ENCODE data around the gene POU6F2. TPM values are rescaled to one million over a fixed set of nuclear protein-coding genes. Genes with fewer than 3 reads are reported as not detected.

Gene POU6F2
- polyA plus RNA-seq, 5 donors: 0.06 to 0.13 (median 0.09) TPM

GRCh38 chr7:39434012-39434411, 456.3 kb downstream of the POU6F2 start:
- no peak for DNase-seq

GRCh38 chr7:39446546-39446945, 468.8 kb downstream of the POU6F2 start:
- no peak for DNase-seq

DNA sequence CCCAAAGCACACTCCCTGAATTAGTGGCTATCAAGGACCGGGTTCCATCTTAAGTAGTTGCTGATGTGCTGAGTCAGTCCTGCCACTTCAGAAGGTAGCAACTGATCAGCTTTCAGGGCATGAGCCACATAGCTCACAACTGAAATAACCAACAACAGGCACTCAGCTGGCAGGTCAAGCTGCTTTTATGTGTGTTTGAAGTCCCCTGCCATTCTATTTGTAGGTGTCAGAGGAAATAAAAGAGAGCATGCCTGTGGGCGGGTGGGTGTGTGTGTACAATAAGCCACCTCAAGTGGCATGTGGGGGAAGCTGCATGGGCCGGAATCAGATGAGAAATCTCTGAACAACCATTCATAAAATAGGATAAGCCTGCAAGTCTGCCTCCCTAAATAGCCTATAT, 474.2 kb downstream of the POU6F2 start:
- no peak for DNase-seq

- no peak for DNase-seq
Observed at GRCh38 chr7:39453743-39454355, 476.1 kb downstream of the POU6F2 start.

- DNase-seq: no peak
Observed at GRCh38 chr7:39458061-39458745, 480.5 kb downstream of the POU6F2 start.

DNA sequence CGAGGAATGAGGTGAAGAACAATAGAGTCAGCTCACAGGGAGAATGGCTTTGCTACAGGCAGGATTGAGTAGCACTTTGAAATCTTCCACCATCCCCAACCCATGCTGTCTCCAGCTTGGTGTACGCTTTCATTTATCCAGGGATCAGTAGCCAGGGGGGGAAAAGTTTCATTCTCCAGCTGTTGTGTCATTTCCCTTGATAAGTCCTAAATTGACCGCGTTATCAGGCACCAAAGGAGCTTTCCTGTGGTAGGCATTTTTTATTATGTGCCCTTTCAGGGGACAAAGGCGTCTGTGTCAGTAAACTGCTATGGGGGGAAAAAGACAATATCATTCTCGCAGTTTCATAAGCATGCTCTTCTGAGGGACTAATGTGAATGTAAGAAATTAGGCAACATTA, 481.9 kb downstream of the POU6F2 start:
- DNase-seq: no peak

DNA sequence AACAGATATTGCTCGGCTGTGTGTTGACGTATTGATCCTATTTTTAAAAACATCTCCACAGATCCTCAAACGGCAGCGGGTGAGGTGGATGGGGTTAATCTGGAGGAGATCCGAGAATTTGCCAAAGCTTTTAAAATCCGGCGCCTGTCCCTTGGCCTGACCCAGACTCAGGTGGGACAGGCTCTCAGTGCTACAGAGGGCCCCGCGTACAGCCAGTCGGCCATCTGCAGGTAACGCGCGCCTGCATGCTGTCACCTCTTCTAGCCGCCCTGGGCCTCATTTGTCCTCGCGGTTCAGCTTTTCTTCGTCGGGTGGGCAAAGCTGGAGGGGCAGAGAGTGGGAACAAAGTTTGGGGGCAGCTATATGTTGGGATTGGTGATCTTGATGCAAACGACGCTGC, 482.8 kb downstream of the POU6F2 start:
- no peak for DNase-seq

DNA sequence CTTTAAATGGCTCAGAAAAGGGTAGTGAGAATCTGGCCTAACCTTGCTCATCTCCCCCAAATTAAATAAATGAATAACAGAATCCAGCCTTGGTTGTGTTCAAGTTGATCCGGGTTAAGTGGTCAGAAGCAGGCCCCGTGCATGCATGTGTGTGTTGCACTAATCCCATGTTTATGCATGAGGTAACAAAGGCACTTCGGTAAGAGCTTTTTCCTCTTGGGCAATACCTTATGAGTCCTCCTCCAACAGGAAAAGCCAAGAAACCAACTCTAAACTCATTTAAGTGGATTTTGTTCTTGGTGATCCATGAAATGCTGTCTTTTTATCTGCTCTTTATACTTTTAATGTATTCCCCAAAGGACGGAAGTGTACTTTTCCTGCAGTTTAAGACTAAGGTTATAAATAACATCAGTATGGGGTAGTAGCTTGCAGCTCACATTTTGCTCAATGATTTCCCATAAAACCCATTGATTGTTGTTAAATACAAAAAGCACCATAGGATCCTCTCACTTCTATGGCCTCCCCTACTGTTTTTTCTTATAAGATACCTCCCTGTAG, 483.6 kb downstream of the POU6F2 start:
- DNase-seq: no peak

DNA sequence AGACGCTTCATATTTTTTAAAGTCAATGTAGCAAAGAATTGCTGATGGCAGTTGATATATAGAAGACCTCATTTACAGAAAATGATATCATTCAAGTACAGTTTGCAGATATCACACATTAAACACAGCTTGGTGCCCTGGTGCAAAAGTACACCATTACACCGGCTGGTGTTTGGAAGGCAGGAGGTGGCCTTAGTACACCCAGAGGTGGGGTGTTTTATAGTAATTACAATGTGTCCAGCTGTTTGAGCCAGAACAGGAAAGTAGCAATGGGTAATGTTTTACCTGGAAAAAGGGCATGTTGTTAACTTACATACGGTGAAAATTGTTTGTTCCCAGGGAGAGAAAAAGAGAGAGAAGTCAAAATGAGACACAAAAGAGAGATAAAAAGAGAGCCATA, 485.5 kb downstream of the POU6F2 start:
- no peak for DNase-seq

GRCh38 chr7:39464350-39465054, 486.8 kb downstream of the POU6F2 start:
- DNase-seq: no peak

- DNase-seq: peak; percentile 27 to 48
Observed at GRCh38 chr7:39465055-39465929, 487.6 kb downstream of the POU6F2 start.

DNA sequence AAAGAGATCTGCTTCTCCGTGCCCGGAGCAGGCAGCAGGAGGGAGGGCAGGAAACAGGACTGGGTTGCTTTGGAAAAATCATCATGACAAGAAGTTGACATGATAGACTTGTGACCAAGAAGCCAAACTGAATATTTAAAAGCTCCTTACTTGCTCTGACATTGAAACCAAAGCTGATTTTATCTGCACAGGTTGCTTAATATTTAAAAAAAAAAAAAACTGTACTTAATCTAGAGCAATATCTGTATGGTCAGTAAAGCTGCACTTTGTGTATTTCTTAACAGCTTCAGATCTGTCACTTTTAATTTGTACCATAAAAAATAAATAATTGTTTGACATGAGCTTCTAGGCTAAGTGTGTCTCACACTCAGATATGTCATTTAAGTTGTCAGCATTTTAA, 490.6 kb downstream of the POU6F2 start:
- no peak for DNase-seq

DNA sequence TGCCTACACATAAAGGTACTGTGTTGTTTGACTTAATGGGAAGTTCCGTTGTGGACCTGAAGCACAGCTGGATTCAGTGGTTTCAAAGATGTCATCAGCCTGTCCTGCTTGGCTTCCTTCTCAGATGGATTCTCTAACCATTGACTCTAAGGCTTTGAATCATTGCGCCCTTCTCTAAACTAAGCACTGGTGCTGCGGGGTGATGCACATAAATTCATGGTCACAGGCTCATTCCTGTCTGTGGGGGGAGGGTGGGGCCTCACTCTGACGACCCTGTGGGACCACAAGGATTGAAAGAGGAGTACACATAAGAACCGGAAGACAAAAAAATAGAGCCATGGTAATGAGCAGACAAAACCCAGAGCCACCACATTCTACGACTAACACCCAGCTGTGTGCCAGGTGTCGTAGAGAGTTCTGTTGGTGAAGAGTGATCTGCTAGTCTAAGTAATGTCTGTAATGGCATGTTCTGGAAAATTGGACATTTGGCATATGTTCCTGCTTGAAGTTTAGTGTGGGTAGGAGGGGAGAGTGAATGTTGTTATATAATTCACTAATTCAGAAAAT, 491.2 kb downstream of the POU6F2 start:
- DNase-seq: no peak

DNA sequence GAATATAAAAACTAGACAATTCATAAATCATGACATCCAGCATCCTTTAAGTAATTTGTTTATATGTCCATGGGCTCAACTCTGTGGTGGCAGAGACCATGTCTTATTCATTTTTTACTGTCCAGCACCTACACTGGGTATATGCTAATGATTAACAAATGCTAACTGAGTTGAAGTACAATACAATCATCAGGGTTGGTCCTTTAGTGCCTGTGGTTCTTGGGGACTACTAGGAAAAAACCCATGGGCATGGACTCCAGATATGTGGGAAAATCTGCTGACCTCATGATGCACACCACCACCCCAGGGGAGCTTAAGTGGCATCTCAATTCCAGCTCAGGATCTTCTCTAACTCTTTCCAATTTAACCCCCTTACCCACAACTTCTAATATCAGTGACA, 503.2 kb downstream of the POU6F2 start:
- DNase-seq: no peak

GRCh38 chr7:39488467-39489393, 511.0 kb downstream of the POU6F2 start:
- DNase-seq: no peak

DNA sequence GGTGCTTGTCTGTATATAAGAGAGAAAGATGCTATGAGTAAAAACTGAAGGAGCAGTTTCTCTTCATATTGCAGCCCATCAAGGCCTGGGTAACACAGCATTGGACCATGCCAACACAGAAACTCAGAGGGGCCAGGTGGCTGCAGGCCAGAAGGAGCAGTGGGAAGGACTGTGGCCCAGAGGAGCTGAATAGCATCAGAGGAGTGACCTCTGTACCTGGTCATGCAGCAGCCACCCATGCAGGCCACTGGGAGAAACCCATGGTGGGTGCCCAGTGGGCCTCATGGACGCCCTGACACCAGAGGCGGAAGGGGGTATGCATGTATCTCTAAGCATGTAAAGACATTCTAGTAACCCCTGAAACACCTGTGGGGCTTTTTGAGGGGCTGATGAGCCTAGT, 512.6 kb downstream of the POU6F2 start:
- DNase-seq: no peak

- no peak for DNase-seq
Observed at GRCh38 chr7:39493934-39494333, 516.2 kb downstream of the POU6F2 start.

DNA sequence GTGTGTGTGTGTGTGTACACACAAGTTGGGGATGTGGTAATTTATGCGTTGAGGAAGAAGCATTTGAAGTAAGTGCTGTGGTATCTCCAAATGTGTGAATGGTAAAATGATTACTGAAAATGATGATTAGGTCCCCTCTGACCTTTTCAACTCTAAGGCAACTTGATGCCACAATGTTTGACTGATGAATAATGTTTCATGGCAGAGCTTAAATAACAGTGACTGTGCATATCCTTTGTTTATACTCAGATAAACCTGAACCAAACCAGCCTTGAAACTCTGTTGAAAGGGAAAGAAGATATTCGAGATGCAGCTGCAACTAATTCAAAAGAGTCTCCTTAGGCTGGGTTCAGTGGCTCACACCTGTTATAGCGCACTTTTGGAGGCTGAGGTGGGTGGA, 523.6 kb downstream of the POU6F2 start:
- no peak for DNase-seq

- no peak for DNase-seq
Observed at GRCh38 chr7:39504963-39505362, 527.3 kb downstream of the POU6F2 start.

DNA sequence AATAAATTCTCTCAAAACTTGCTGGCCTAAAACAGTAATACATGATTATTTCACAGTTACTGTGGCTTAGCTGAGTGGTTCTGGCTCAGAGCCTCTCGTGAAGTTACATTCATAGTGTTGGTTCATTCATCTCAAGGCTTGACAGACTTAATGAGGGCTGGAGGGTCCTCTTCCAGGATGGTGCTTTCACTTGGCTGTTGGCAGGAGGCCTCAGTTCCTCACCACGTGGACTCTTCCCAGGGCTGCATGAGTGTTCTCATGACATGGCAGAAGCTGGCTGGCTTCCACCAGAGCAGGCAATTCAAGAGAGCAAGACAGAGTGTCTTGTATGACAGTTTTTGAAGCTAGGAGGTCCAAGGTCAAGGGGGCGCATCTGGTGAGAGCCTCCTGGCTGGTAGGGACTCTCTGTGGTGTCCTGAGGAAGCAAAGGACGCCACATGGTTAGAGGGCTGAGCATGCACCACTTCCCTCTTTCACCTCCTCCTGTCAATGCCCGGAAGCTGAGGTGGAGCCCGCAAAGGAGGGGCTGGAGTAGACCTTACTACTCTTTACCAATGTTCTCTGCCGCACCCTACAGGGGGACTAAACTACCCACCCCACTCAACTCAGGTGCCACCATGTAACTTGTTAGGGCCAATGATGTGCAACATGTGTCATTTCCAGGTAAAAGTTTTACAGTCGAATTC, 530.3 kb downstream of the POU6F2 start:
- no peak for DNase-seq
